ENCODE results near the gene SERPINB6. TPM values are rescaled to one million over a fixed set of nuclear protein-coding genes. Genes with fewer than 3 reads are reported as not detected.

SERPINB6 gene
- total RNA-seq, 1 experiment from 2014 or later, result 39.0 TPM

- H3K9me3 Mint-ChIP-seq, result no peaks in the 10 kb centered on the region
- Histone ChIP-seq H2BK12ac (ENCODE audit: insufficient read length, low read depth, low read length) (no peak overlapping the region), H2BK120ac (ENCODE audit: low read depth, low read length, poor library complexity, severe bottlenecking) (no peak overlapping the region), H2BK15ac (ENCODE audit: low read depth, low read length) (no peak overlapping the region), H4K91ac (ENCODE audit: insufficient read length, low read depth, low read length) (no peak overlapping the region), H3K27me3 (ENCODE audit: insufficient read depth, low read length) (no peaks in the 10 kb centered on the region), H3K4me1 (ENCODE audit: insufficient read depth, low read length) (peaks cover 13% of the 10 kb centered on the region; the same call in 1 of the 2 replicates), H2BK20ac (ENCODE audit: low read depth, low read length, poor library complexity, severe bottlenecking) (no peak overlapping the region), H3K9ac (ENCODE audit: extremely low read depth, insufficient read length, low read length) (no peak overlapping the region), H3K79me1 (ENCODE audit: insufficient read depth, low read depth, low read length, poor library complexity, severe bottlenecking) (no peaks in the 10 kb centered on the region), H3K27ac (ENCODE audit: insufficient read length, low read depth, low read length) (no peak overlapping the region), H3K9me3 (ENCODE audit: control insufficient read depth, low read depth, low read length) (no peaks in the 10 kb centered on the region), H3T11ph (ENCODE audit: low read length) (no peak overlapping the region), H4K20me1 (ENCODE audit: control insufficient read depth, insufficient read depth, insufficient read length) (no peaks in the 10 kb centered on the region), H3K4ac (ENCODE audit: low read depth, low read length) (no peak overlapping the region), H3K4me2 (ENCODE audit: insufficient read depth, insufficient read length, low read length) (no peak overlapping the region), H2BK5ac (ENCODE audit: insufficient read length, low read length) (no peak overlapping the region), H2AK5ac (ENCODE audit: insufficient read length, low read length) (no peak overlapping the region), H3K23me2 (ENCODE audit: insufficient read length, low read depth, low read length, poor library complexity, severe bottlenecking) (no peaks in the 10 kb centered on the region), H3K23ac (ENCODE audit: insufficient read length, low read depth, low read length) (no peak overlapping the region), H3K14ac (ENCODE audit: insufficient read depth, low read length) (no peak overlapping the region), H3K56ac (ENCODE audit: insufficient read length, low read depth, low read length) (no peak overlapping the region), H4K8ac (replicated peaks; ENCODE audit: insufficient read length, low read depth, low read length) (no peak overlapping the region), H2AFZ (ENCODE audit: low read length) (no peak overlapping the region), H4K5ac (ENCODE audit: insufficient read length, low read depth, low read length) (no peak overlapping the region), H3K18ac (ENCODE audit: insufficient read length, low read depth, low read length) (no peak overlapping the region), H3K79me2 (ENCODE audit: insufficient read depth, low read length) (no peaks in the 10 kb centered on the region)
- no peak for DNase-seq
- TF ChIP-seq CTCF (conservative IDR thresholded peaks at IDR 0.05), result no peak
- no peak overlapping the region for H3K4me3 Mint-ChIP-seq
- no CpG with 5 or more reads among the region's 2 CpGs for WGBS (ENCODE audit: extremely low coverage, insufficient read length, low lambda C conversion rate)
- no peaks in the 10 kb centered on the region for H3K36me3 Mint-ChIP-seq (ENCODE audit: insufficient read depth in 1 of 3, low read depth in 3 of 3)
- H3K27ac Mint-ChIP-seq, result no peak overlapping the region
- H3K4me1 Mint-ChIP-seq, result peaks cover 39 to 56% of the 10 kb centered on the region in 2 experiments
- H3K27me3 Mint-ChIP-seq (ENCODE audit: low read depth), result peaks cover 4% of the 10 kb centered on the region; the same call in 1 of the 2 replicates
Measured at GRCh38 chr6:2979819-2980464, 8.6 kb upstream of the SERPINB6 start.

All from H9 (cell line).